Thyroid gland (tissue), 4 donors: ENCODE results near the gene ASPSCR1. TPM values are rescaled to one million over a fixed set of nuclear protein-coding genes. Genes with fewer than 3 reads are reported as not detected.

Experiments
- DNase-seq, 2 donors: peaks; one replicate each; pipeline ENCODE4 v3.0.0-alpha.2; 2019
- H3K27ac ChIP-seq, 3 donors: fragments of 200-600 bp; sonication (generic); 1 replicate in 2 of 3; 2 replicates in 1 of 3; pipeline ENCODE4 v1.5.1; 2016 to 2019; ENCODE audit warnings: mild to moderate bottlenecking in 1 of 3, moderate library complexity in 1 of 3
- H3K27me3 ChIP-seq: fragments of 200-600 bp; sonication (generic); one replicate; pipeline ENCODE4 v1.5.1; 2019
- H3K36me3 ChIP-seq, 2 donors: fragments of 200-600 bp; sonication (generic); one replicate each; pipeline ENCODE4 v1.5.1; 2016 to 2019
- H3K4me1 ChIP-seq, 2 donors: fragments of 200-600 bp; sonication (generic); one replicate each; pipeline ENCODE4 v1.5.1; 2017 to 2019
- H3K4me3 ChIP-seq, 3 donors: fragments of 200-600 bp; sonication (generic); replicated peaks in 1 of 3; 1 replicate in 2 of 3; 2 replicates in 1 of 3; pipeline ENCODE4 v1.5.1; 2016; ENCODE audit warnings: mild to moderate bottlenecking in 1 of 3
- H3K9me3 ChIP-seq: fragments of 200-600 bp; sonication (generic); one replicate; pipeline ENCODE4 v1.5.1; 2017
- CTCF ChIP-seq, 6 experiments: fragments of 200-600 bp in 3 of 6; fragments of 450-650 bp in 3 of 6; sonication (generic) in 3 of 6; IDR thresholded peaks; one replicate each; pipeline ENCODE4 v1.5.1; 2016 to 2019; ENCODE audit warnings: antibody characterized with exemption in 6 of 6, mild to moderate bottlenecking in 2 of 6, inconsistent platforms in 1 of 6, moderate library complexity in 1 of 6
- POLR2A ChIP-seq, 2 donors: fragments of 450-650 bp; IDR thresholded peaks; one replicate each; pipeline ENCODE4 v1.6.1; 2017; ENCODE audit warnings: antibody characterized with exemption in 2 of 2, mild to moderate bottlenecking in 2 of 2, moderate library complexity in 1 of 2
- WGBS, 2 donors: methylation state at CpG; one replicate each; pipeline ENCODE4 v1.1.5; 2017; 5-methylcytosine and 5-hydroxymethylcytosine counted together
- intact Hi-C: fragments of 100-400 bp; cut with DNase I; formaldehyde crosslinking; loops from one replicate; pipeline ENCODE4 v1.15.1; 2023
- total RNA-seq, 4 donors: library from RNA; depleted of rRNA; stranded (reverse); fragments of >200 nt; gene quantifications; one replicate each; pipeline ENCODE4 v1.2.3, GENCODE V29; 2016

ASPSCR1 gene
- total RNA-seq, 4 donors from 2014 or later: 23.2 to 53.6 (median 35.7) TPM

- TF ChIP-seq POLR2A (IDR thresholded peaks at IDR 0.05) (no peak), CTCF (IDR thresholded peaks at IDR 0.05) (no peak)
- H3K27me3 ChIP-seq: no peaks in the 10 kb centered on the region
- H3K36me3 ChIP-seq: no peaks in the 10 kb centered on the region
- H3K27ac ChIP-seq: no peak overlapping the region
- no peak overlapping the region for H3K4me3 ChIP-seq
- DNase-seq: no peak
- H3K9me3 ChIP-seq: no peaks in the 10 kb centered on the region
- WGBS, 2 donors: 89 to 95% methylated on average over 14 to 18 of the region's 39 CpGs
- intact Hi-C loops: no loop called here
- H3K4me1 ChIP-seq: no peaks in the 10 kb centered on the region
Observed at GRCh38 chr17:82010575-82011525, 33.4 kb downstream of the ASPSCR1 start.

- no peaks in the 10 kb centered on the region for H3K36me3 ChIP-seq
- WGBS, 2 donors: 97% methylated on average over 11 to 13 of the region's 19 CpGs
- no peak overlapping the region for H3K4me3 ChIP-seq
- TF ChIP-seq CTCF (IDR thresholded peaks at IDR 0.05) (no peak), POLR2A (IDR thresholded peaks at IDR 0.05) (no peak)
- intact Hi-C loops: no loop called here
- H3K27me3 ChIP-seq: no peaks in the 10 kb centered on the region
- DNase-seq: no peak
- no peaks in the 10 kb centered on the region for H3K4me1 ChIP-seq
- H3K9me3 ChIP-seq: no peaks in the 10 kb centered on the region
- H3K27ac ChIP-seq: no peak overlapping the region
Observed at GRCh38 chr17:82011617-82012187, 34.3 kb downstream of the ASPSCR1 start.

- intact Hi-C loops: no loop called here
- no peak overlapping the region for H3K4me3 ChIP-seq
- no peaks in the 10 kb centered on the region for H3K4me1 ChIP-seq
- no peaks in the 10 kb centered on the region for H3K9me3 ChIP-seq
- DNase-seq: no peak
- no peak overlapping the region for H3K27ac ChIP-seq
- H3K36me3 ChIP-seq: no peaks in the 10 kb centered on the region
- no peak for TF ChIP-seq CTCF (IDR thresholded peaks at IDR 0.05)
- TF ChIP-seq POLR2A (IDR thresholded peaks at IDR 0.05): no peak
- no peaks in the 10 kb centered on the region for H3K27me3 ChIP-seq
- WGBS, 2 donors: 84% methylated on average over 9 of the region's 20 CpGs; no CpG with 5 or more reads in 1 of the 2 donors
Observed at GRCh38 chr17:82012261-82012639, 34.8 kb downstream of the ASPSCR1 start.

- DNase-seq: no peak
- no peaks in the 10 kb centered on the region for H3K9me3 ChIP-seq
- H3K4me3 ChIP-seq: no peak overlapping the region
- no peaks in the 10 kb centered on the region for H3K27me3 ChIP-seq
- no peaks in the 10 kb centered on the region for H3K36me3 ChIP-seq
- no peak for TF ChIP-seq CTCF (IDR thresholded peaks at IDR 0.05)
- no peak for TF ChIP-seq POLR2A (IDR thresholded peaks at IDR 0.05)
- H3K27ac ChIP-seq: no peak overlapping the region
- intact Hi-C loops: no loop called here
- 86 to 88% methylated on average over 6 to 10 of the region's 19 CpGs for WGBS, 2 donors
- no peaks in the 10 kb centered on the region for H3K4me1 ChIP-seq
Observed at GRCh38 chr17:82012640-82013295, 35.3 kb downstream of the ASPSCR1 start.
